HG02970 (cell line): ENCODE results near the gene DEFB114.
"Not testable (repeated sequence)": the region's sequence is repeated elsewhere in the genome, so short reads cannot be mapped to it uniquely, and the experiment has no call there.

Experiments used
- ATAC-seq: cut with Tn5 transposase; IDR thresholded peaks from one replicate; pipeline ENCODE4 v1.9.1; 2021; ENCODE audit warnings: mild to moderate bottlenecking, moderate library complexity, moderate number of reproducible peaks; ENCODE audit not compliant: unreplicated experiment, low FRiP score

Gene DEFB114, protein sequence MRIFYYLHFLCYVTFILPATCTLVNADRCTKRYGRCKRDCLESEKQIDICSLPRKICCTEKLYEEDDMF

DNA sequence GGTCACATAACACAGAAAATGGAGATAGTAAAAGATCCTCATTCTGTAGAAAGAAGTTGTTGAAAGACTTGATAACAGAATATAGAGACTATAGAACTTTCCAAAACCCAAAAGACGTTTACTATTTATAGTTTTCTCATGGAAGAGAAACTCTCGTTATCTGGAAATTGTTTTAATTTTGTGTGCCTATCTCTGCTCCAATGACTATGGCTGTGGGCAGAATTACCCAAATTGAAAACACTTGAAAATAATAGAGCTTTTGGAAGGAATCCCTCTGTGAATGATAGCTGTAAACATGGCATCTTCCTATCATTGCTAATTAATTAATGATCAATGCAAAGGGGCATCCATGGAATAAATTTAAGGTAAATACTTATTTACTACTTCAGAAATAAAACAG lies at the start of gene DEFB114:
Gene DEFB114, minus strand, starts transcription at position 101 of the 400 bp plus-strand sequence. Its CDS starts 59 bp downstream, at position 42.
- no peak for ATAC-seq

DNA sequence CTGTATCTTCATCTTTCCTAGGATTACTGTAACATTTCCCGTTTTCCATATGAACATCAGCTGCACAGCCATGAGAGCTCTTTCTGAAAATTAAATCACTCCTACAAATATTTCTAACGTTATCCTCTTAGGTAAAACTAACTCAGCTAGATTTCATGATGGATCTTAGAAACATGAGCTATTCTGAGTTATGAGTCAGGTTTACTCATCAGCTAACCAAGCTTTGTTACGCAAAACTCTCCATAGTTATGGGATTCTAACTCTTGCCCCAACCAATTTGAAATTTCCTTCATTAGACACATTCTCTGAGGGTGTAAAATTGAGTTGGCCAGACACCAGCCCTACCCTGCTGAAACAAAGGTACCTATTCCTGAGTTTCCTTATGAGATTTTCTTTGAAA lies 43.9 kb upstream of the DEFB114 start:
- no peak for ATAC-seq

DNA sequence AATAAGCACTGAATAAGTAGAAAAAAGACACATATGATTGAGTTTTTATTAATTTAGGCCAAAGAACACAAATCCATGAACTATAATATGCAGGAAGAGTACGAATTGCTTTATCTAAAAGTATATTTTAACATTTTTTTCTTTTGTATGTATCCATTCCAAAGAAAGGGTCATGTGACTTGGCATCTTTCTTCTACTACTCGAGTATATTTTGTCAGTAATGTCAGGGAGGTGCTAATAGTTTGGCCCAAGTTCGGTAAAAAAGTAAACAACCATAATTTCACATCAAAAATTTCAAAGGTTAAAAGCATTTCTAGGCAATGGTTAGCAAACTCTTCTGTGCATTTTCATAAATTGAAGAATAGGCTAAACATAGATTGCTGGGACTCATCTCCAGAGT lies 39.2 kb upstream of the DEFB114 start:
- ATAC-seq, result no peak

DNA sequence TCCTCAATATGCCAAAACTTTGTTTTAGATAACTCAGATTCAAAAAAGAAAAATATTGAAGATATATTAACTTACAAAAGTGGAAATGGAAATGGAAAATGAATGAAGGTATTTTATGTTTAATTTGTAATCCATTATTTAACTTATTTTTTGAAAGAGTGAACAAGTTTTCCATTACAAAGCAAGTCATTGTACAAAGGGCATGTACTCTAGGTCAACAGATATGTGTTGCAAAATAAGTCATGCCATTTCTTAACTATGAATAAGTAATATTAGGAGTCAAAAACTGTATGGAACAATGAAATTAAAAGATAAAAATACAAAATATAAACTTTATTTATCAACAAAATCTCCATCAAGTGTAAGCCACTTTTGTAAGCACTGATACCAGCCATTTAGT lies 31.3 kb upstream of the DEFB114 start:
- ATAC-seq, result no peak

DNA sequence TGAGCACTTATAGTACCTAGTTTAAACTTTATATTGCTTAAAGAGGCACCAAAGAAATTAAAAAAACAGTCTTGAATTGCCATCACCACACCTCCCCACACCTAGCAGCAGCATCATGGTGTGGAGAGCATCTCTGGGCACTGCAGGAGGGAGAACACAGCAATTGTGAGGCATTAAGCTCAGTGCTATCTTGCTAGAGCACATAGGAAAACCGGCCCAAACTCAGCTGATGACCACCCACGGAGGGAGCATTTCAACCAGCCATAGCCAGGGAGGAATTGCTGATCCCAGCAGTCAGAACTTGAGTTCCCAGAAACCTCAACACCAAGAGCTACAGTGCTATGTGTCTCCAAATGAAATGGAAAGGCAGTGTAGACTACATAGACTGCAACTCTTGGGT lies 24.9 kb upstream of the DEFB114 start:
- no peak for ATAC-seq

DNA sequence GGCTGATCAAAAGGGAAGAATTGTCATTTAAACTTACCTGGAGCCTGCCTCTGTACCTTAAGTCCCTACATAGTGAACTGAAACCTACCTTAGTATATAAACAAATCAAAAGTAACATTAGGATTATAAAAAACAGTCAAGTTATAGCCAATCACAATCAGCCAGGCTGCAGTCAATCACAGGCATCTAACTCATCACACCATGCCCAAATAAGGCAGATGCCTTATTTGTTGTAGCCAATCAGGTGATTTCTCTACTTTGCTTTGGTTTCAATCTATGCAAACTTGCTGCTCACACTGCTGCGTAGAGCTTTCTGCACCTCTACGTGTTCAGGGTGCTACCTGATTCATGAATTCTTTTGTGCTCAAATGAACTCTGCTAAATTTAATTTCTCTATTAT lies 23.8 kb upstream of the DEFB114 start:
- ATAC-seq, result no peak

DNA sequence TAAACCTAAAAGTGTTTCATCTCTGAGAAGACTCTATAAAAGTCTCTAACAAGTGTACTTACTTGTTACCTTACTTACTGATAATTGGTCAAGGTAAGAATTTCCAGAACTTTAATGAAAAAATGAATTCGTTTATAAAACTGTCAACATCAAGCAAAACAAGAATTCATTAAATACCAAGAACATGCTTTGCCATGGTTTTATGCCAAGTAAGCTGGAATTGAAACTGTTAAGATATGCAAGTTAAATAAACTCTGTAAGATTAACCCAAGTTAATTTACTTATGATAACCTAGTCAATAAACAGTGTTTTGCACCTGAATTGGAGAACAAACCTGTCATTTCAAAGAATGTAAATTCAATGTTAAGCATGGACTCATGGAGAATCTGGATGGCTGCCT lies 22.6 kb upstream of the DEFB114 start:
- no peak for ATAC-seq

DNA sequence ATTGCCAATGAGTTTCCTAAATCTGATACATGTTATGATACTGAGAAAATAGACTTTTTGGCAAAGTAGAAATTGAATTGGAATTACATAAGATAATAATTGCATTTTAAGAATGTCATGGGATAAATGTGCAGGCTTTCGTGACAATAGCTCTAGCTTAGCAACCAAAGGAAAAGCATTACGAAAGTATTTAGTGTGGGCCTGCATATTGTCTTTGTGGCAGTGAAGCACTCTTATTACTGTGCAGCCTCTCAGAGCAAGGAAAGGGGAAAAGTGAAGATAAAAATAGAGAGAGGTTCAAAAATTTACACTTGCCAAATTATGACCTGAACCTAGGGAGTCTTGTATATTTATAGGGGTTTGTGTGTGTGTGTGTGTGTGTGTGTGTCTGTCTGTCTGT lies 18.1 kb upstream of the DEFB114 start:
- no peak for ATAC-seq

DNA sequence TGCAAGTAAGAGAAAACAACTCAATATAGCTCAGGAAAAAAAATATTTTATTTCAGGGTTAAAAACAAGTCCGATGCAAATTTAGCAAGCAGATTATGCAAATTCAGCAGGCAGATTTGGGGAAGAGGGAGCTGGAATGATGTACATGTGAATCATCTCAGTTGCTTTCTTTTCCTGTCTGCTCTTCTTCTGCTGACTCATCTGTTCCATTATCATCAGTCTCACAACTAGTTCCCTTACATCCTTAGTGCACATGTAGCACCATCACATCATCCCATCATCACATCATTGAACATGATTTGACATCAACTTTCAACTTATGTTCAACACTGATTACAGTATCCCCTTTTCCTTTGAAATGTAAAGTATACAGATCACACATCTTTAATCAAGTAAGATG lies 16.9 kb upstream of the DEFB114 start:
- peak; percentile 56 for ATAC-seq

DNA sequence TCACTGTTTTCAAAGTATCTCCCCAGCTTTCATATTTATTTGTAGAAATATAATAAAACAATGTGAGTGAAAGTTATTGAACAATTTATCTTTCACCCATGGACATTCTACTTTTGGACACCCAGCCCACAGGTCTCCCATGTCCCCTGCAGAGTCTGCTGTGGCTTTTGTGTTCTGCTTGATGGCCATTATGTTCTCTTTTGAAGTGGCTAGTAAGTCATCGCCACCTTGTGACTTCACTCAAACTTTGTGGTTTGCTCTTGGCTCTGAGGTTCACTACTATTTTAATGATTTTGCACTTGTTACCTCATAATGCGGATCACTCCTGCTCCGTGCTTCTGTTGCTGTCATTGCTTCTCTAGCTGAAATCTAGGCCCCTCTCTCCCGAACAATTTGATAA lies 15.6 kb upstream of the DEFB114 start:
- ATAC-seq, result no peak

DNA sequence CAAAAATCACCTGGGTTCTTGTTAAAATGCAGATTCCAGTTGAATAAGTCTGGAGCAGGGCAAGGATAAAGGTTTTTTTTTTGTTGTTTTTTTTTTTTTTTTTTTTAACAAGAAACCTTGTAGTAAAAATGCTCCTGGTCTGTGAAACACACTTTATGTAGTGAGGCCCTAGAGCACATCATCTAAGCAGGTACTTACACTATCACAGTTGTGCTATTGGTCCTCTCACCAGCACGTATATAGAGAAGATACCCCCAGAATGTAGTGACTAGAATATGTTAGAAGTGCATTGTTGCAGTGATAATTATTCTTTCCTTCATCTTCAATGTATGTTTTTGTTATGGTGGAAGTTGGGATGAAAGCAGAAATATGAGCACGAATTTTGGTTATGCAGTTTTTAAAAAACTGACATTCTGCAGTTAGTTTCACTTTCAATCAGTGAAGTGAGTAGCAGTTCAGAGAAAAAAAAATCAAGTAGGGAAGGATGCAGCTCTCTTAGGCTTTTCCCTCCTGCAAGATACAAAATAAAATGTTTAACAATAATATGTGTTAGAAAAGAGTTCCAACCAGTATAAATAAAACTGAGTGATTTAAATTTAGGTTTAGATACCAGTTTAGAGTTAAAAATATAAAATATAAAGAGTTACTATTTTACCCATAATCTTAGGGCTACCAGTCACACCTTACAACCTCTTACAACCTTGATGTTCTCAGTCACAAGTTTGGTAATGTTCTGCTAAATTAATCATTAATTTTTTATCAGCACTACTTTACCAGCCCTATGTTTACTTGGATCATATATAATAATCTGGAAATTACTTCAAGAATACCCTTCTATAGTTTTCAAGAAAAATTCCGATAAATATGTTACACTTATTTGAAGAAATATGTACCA lies 14.6 kb upstream of the DEFB114 start:
- peak; percentile 42 for ATAC-seq

DNA sequence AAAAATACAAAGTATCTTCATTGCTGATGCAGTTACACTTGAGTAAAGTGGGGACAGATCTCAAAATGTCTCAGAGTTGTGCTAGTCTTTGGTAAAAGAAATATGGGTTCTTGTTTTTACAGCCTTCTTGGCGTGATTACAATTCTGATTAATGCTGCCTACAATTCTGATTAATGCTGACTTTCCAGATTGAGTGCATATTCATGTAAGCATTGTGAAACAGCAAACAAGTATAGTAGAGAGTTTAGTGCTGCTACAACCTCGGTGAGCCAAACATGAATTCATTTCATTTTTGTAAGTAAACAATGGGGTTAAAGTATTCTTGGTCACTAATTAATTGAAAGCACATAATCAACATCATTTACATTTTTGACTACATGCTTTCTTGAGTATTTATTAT lies 5.6 kb upstream of the DEFB114 start, which contains the start of gene DEFB113:
Gene DEFB113, minus strand, starts transcription at position 21 of the 400 bp plus-strand sequence. Its CDS starts 0 bp downstream, at position 21.
- ATAC-seq, result no peak

DNA sequence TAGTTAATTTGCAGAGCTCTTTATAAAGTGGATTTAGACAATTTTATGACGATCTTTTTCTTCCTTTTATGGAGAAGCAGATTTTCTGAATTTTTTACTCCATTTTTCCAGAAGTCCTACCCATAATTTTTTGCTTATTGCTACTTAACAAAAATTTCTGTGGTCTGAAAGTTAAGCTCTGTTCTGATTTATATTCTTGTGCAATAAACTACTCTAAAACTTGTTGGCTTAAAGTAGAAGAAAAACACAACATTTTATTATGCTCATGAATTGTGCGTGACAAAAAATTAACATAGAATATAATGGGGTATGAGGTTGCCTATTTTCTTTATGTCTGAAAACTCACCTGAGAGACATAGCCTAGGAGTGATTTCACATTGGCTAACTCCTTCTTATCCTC lies 2.9 kb upstream of the DEFB114 start:
- ATAC-seq, result no peak

DNA sequence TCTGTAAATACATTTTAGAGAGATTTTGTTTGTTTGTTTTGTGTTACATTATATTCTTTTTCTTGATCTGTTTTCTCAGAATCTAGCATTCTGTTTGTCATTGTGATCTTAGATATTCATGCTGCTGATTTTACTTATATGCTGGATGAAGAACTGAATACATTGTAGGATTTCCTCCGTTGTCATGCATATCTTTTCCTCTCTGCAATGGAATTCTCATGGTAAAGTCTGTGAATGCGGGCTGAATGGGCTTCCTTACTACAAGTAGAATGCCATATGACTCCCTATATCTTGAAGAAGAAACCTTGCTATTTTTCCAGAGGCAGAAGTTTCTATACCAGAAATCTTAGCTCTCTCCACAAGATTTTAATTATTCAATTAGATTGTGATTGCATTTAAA lies 2.4 kb upstream of the DEFB114 start:
- no peak for ATAC-seq

DNA sequence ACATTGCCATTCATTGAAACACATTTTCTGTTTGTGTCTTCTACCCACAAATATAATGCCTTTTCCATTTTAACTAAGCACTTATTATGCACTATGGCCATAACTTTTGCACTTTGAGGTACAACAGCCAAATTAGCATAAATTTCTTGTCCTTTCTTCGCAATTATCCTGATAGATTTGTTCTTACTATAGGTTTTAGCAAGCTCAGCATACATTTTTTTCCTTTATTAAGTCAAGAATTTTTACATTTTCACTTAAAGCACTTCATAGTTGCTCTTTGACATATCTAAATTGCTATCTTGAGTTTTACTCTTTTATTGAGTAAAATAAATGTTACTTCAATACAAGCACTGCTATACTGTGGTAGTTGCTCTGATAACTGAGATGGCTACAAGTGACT lies 5.8 kb downstream of the DEFB114 start:
- no peak for ATAC-seq

DNA sequence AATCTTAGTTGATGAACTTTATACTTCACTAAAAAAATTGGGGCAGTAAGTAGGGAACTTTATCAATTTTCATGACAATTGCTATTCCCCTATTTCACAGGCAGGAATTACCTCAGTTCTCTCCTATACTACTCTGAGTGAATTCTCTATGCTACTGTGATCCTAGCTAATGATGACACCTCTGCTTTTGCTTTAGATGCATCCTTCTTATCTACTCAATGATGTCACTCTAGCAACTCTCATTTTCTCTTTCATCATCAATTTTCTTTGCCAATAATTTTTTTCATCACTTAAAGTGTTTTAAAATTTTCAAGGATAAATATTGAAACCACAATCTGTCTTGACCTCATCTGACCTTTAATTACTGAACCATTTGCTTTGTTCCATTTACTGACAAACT lies 8.1 kb downstream of the DEFB114 start:
- ATAC-seq, result no peak

DNA sequence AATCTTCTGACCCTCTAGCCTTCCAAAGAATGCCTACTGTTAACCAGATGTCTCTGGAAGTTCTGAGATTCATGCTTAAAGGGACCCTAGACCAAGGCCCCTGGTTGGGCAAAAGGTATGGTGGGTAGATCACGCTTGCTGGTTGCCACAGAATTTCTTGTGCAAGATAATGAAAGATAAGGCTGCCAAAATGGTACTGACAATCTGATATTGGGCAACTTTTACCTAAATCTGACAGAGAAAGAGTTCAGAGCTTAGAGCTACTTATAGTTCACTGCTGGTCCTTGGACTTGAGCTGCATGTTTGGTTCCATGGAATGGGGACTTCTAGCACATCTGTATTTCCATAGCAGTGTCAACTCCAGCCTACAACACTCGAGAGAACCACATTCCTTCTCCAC lies 12.0 kb downstream of the DEFB114 start:
- no peak for ATAC-seq

DNA sequence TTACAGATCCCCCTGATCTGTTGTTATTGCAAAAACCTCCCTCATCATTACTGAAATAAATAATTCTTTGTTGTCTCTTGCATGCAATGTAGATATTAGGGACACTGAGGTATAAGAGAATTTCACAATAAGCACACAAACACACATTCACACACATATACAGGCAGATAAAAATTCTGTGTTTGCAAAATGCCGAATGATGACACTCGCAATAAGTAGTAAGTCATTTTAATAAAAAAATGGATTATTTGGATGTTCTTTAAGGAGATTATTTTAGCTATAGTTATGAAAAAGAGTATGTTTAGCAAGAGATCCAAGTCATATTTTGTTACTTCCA lies 13.6 kb downstream of the DEFB114 start:
- no peak for ATAC-seq

DNA sequence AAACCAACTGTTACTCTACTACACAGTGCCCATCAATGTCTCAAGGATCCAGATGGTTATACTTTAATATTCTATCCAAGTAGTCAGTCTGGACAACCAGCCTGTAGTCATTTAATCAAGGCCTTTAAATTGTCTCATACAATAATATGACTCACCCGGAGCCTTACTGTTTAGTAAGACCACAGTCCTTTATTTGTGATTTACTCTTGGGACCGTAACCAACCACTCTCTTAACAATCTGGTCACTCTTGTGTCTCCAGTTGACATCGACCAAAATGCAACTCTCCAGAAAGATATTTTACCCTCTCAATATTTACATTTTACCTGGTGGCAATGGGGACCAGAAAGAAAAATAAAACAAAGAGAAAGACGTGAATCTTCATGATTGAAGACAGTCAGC lies 14.9 kb downstream of the DEFB114 start:
- ATAC-seq, result no peak

DNA sequence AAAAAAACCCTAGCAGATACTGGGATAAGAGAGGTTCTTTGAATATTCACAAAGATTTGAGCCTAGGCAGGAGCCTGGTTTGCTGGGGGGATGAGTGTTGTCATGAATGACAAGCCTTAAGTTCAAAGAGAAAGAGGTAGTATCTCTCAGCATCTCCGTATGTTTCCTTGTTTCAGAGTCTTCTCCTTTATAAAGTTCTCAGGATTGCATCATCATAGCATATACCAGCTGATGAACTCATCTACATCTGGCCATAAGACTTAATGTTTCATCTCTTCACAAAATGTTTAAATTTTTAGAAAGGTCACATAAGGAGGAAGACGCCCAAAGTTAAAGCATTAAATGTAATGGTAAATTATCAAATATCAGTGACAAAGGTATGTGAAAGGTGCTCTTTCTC lies 17.1 kb downstream of the DEFB114 start:
- no peak for ATAC-seq

DNA sequence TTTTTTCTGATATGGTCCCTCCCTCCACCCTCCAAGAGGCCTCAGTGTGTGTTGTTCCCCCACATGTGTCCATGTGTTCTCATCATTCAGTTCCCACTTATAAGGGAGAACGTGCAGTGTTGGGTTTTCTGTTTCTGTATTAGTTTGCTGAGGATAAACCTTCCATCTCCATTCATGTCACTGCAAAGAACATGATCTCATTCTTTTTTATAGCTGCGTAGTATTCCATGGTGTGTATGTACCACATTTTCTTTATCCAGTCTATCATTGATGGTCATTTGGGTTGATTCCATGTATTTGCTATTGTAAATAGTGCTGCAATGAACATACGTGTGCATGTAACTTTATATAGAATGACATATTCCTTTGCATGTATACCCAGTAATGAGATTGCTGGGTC lies 19.9 kb downstream of the DEFB114 start:
- not testable (repeated sequence) for ATAC-seq

DNA sequence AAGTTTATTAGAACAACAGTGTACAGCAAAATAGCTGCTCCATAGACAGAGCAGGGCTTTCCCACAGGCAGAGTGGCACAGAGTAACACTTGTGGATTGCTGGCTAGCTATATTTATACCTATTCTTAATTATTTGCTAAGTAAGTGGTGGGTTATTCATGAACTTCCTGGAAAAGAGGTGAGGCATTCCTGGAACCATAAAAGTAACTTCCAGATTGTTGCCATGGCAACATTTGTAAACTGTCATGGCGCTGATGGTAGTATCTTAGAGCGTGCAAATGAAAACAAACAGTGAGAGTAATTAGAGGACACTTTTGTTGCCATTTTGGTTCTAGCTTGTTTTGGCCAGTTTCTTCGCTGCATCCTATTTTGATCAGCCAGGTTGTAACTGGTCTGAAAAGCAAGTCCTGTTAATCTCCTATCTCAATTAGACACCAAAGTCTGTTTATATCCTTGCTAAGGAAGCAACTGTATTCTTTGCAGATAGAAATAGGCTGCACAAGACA lies 23.9 kb downstream of the DEFB114 start:
- no peak for ATAC-seq
